Epithelial cell of esophagus (primary cell): Measurements from ENCODE around the gene TOP2A.
"Not testable (repeated sequence)": the region's sequence is repeated elsewhere in the genome, so short reads cannot be mapped to it uniquely, and the experiment has no call there.

ENCODE experiments used
- DNase-seq: peaks from one replicate; pipeline ENCODE4 v3.0.0; 2010; ENCODE audit warnings: low read depth
- H3K4me3 ChIP-seq: 2 replicates; pipeline ENCODE4 v1.5.1; 2011; ENCODE audit warnings: mild to moderate bottlenecking, low read length, control low read depth
- TF ChIP-seq, protein P1 (sequence below): IDR thresholded peaks from 2 replicates; pipeline ENCODE4 v1.5.1; 2011; ENCODE audit warnings: low read depth, mild to moderate bottlenecking, low read length, control low read depth, inconsistent platforms; ENCODE audit not compliant: insufficient read depth; ENCODE audit errors: missing control alignments

TOP2A gene

DNA sequence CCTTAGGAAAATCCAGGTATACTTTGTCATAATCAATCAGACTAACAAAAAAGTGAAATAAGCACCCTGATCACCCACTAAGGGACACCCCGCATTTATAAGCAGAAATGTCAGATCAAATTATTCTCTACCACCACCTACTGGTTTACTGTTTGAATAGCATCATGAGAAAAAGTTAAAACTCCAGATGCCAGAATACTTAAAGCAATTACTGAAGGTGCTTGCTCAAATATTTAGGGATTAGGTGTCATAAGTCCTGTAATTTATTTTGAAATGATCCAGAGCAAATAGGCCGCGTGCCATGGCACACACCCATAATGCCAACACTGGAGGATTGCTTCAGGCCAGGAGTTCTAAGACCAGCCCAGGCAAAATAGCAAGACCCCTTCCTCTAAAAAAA is 2.3 kb downstream of the TOP2A start:
- DNase-seq, result peak; percentile 60
- no peak overlapping the region for H3K4me3 ChIP-seq
- TF ChIP-seq, protein P1, sequence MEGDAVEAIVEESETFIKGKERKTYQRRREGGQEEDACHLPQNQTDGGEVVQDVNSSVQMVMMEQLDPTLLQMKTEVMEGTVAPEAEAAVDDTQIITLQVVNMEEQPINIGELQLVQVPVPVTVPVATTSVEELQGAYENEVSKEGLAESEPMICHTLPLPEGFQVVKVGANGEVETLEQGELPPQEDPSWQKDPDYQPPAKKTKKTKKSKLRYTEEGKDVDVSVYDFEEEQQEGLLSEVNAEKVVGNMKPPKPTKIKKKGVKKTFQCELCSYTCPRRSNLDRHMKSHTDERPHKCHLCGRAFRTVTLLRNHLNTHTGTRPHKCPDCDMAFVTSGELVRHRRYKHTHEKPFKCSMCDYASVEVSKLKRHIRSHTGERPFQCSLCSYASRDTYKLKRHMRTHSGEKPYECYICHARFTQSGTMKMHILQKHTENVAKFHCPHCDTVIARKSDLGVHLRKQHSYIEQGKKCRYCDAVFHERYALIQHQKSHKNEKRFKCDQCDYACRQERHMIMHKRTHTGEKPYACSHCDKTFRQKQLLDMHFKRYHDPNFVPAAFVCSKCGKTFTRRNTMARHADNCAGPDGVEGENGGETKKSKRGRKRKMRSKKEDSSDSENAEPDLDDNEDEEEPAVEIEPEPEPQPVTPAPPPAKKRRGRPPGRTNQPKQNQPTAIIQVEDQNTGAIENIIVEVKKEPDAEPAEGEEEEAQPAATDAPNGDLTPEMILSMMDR, result peak; percentile 58

DNA sequence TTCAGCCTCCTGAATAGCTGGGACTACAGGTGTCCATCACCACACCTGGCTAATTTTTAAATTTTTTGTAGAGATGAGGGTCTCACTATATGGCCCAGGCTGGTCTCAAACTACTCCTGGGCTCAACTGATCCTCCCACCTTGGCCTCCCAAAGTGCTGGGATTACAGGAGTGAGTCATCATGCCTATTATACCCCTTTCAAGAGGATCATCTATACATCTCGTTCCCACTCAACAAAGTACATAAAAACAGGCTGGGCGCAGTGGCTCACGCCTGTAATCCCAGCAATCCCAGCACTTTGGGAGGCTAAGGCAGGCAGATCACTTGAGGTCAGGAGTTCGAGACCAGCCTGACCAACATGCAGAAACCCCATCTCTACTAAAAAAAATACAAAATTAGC is 3.4 kb downstream of the TOP2A start:
- not testable (repeated sequence) for DNase-seq, H3K4me3 ChIP-seq

GRCh38 chr17:40412880-40413279 is 4.8 kb downstream of the TOP2A start:
- no peak overlapping the region for H3K4me3 ChIP-seq
- TF ChIP-seq, protein P1, result no peak
- DNase-seq, result no peak

GRCh38 chr17:40411821-40412220 is 5.9 kb downstream of the TOP2A start:
- no peak overlapping the region for H3K4me3 ChIP-seq
- no peak for DNase-seq
- TF ChIP-seq, protein P1, result no peak

- no peak for DNase-seq
- TF ChIP-seq, protein P1, result no peak
- H3K4me3 ChIP-seq, result no peak overlapping the region
Measured at GRCh38 chr17:40410082-40410481, 7.6 kb downstream of the TOP2A start.

GRCh38 chr17:40409540-40409939 is 8.2 kb downstream of the TOP2A start:
- DNase-seq, H3K4me3 ChIP-seq: not testable (repeated sequence)

- TF ChIP-seq, protein P1, result no peak
- DNase-seq, result no peak
- H3K4me3 ChIP-seq, result no peak overlapping the region
Measured at GRCh38 chr17:40407460-40407859, 10.2 kb downstream of the TOP2A start.

DNA sequence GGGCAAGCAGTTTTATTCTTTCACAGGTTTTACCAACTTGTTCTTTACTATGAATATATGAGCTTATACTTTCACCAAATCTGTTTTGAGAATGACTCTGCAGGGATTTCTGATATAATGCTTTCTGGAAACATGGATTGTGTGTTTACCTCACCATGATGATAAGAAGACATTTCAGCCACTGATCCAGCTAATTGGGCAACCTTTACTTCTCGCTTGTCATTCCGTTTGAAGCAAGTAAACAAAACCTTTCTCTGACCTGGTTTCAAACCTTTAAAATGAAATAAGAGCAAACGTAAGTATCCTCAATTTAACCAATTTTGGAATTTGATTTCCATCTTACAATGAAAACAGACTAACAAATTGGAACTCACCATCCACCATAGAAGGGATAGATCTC is 13.7 kb downstream of the TOP2A start:
- no peak overlapping the region for H3K4me3 ChIP-seq
- TF ChIP-seq, protein P1, result no peak
- DNase-seq, result no peak
